Non-pigmented ciliary epithelial cell (primary cell): ENCODE results near the gene KCNIP4.
A peak's percentile ranks its signal among the peaks of the same experiment; 100 is the strongest.

Experiments
- DNase-seq: peaks from one replicate; pipeline ENCODE4 v3.0.0-alpha.2; 2010; ENCODE audit warnings: low read depth

KCNIP4 gene

GRCh38 chr4:21900211-21900610 lies 48.4 kb downstream of the KCNIP4 start:
- no peak for DNase-seq

GRCh38 chr4:21898101-21898500 lies 50.5 kb downstream of the KCNIP4 start:
- no peak for DNase-seq

GRCh38 chr4:21896767-21897166 lies 51.8 kb downstream of the KCNIP4 start:
- DNase-seq, result no peak

- DNase-seq, result no peak
Measured at GRCh38 chr4:21893136-21893535, 55.4 kb downstream of the KCNIP4 start.

GRCh38 chr4:21890231-21890630 lies 58.3 kb downstream of the KCNIP4 start:
- DNase-seq, result no peak

GRCh38 chr4:21888195-21888976 lies 60.2 kb downstream of the KCNIP4 start:
- peak; percentile 86 for DNase-seq

GRCh38 chr4:21887481-21887880 lies 61.1 kb downstream of the KCNIP4 start:
- DNase-seq, result no peak

GRCh38 chr4:21885770-21886169 lies 62.8 kb downstream of the KCNIP4 start:
- DNase-seq, result no peak

- no peak for DNase-seq
Measured at GRCh38 chr4:21885241-21885640, 63.3 kb downstream of the KCNIP4 start.

- no peak for DNase-seq
Measured at GRCh38 chr4:21884615-21885014, 64.0 kb downstream of the KCNIP4 start.

GRCh38 chr4:21882051-21882839 lies 66.3 kb downstream of the KCNIP4 start:
- DNase-seq, result no peak

GRCh38 chr4:21879187-21879586 lies 69.4 kb downstream of the KCNIP4 start:
- no peak for DNase-seq

- no peak for DNase-seq
Measured at GRCh38 chr4:21876711-21877110, 71.9 kb downstream of the KCNIP4 start.

- no peak for DNase-seq
Measured at GRCh38 chr4:21873145-21873544, 75.4 kb downstream of the KCNIP4 start.

- DNase-seq, result no peak
Measured at GRCh38 chr4:21872101-21872500, 76.5 kb downstream of the KCNIP4 start.

GRCh38 chr4:21869978-21870745 lies 78.4 kb downstream of the KCNIP4 start:
- DNase-seq, result no peak

- DNase-seq, result no peak
Measured at GRCh38 chr4:21864686-21865085, 83.9 kb downstream of the KCNIP4 start.

GRCh38 chr4:21862917-21863316 lies 85.7 kb downstream of the KCNIP4 start:
- no peak for DNase-seq

GRCh38 chr4:21858971-21859370 lies 89.6 kb downstream of the KCNIP4 start:
- DNase-seq, result peak; percentile 9

- DNase-seq, result no peak
Measured at GRCh38 chr4:21856754-21857153, 91.8 kb downstream of the KCNIP4 start.

GRCh38 chr4:21856301-21856700 lies 92.3 kb downstream of the KCNIP4 start:
- DNase-seq, result no peak

GRCh38 chr4:21849077-21849476 lies 99.5 kb downstream of the KCNIP4 start:
- DNase-seq, result no peak

- DNase-seq, result no peak
Measured at GRCh38 chr4:21848021-21848420, 100.6 kb downstream of the KCNIP4 start.
